Neutrophil (primary cell): ENCODE measurements around the gene SEMA6A.

ENCODE experiments used
- H3K27ac ChIP-seq: fragments of 200-600 bp; sonication (generic); 2 replicates; pipeline ENCODE4 v1.5.1; 2016; ENCODE audit warnings: mild to moderate bottlenecking, moderate library complexity
- H3K27me3 ChIP-seq: fragments of 200-600 bp; sonication (generic); 2 replicates; pipeline ENCODE4 v1.6.0; 2016; ENCODE audit warnings: mild to moderate bottlenecking
- H3K36me3 ChIP-seq: fragments of 200-600 bp; sonication (generic); 2 replicates; pipeline ENCODE4 v1.5.1; 2017
- H3K4me1 ChIP-seq, 2 experiments: fragments of 200-600 bp in 1 of 2; sonication (generic) in 1 of 2; 1 replicate in 1 of 2; 2 replicates in 1 of 2; pipeline versions ENCODE4 v1.5.1 to v1.6.1; 2013 to 2016; ENCODE audit warnings: low read depth in 1 of 2, low read length in 1 of 2, mild to moderate bottlenecking in 1 of 2, moderate library complexity in 1 of 2; ENCODE audit not compliant: control insufficient read depth in 1 of 2, insufficient read depth in 1 of 2
- H3K4me3 ChIP-seq, 2 experiments: fragments of 200-600 bp in 1 of 2; sonication (generic) in 1 of 2; 1 replicate in 1 of 2; 2 replicates in 1 of 2; pipeline ENCODE4 v1.5.1; 2013 to 2016; ENCODE audit warnings: low read depth in 1 of 2, low read length in 1 of 2, mild to moderate bottlenecking in 1 of 2, moderate library complexity in 1 of 2
- H3K9me3 ChIP-seq: fragments of 200-600 bp; sonication (generic); 2 replicates; pipeline ENCODE4 v1.5.1; 2016
- CTCF ChIP-seq: fragments of 200-600 bp; sonication (generic); IDR thresholded peaks from 2 replicates; pipeline ENCODE4 v1.5.1; 2016; ENCODE audit warnings: antibody characterized with exemption

The SEMA6A gene

GRCh38 chr5:116495786-116496357, 78.8 kb downstream of the SEMA6A start:
- Histone ChIP-seq H3K4me1 (peaks cover 18 to 23% of the 10 kb centered on the region in 2 experiments), H3K4me3 (no peak overlapping the region)

GRCh38 chr5:116494784-116495450, 79.7 kb downstream of the SEMA6A start:
- H3K36me3 ChIP-seq = no peaks in the 10 kb centered on the region
- no peak for TF ChIP-seq CTCF

More at GRCh38 chr5:116495786-116496357, 78.8 kb downstream of the SEMA6A start:
- no peaks in the 10 kb centered on the region for H3K27me3 ChIP-seq
- TF ChIP-seq CTCF = no peak
- no peaks in the 10 kb centered on the region for H3K9me3 ChIP-seq
- no peak overlapping the region for H3K27ac ChIP-seq
- H3K36me3 ChIP-seq = no peaks in the 10 kb centered on the region

GRCh38 chr5:116492776-116493175, 81.8 kb downstream of the SEMA6A start:
- no peak overlapping the region for H3K4me3 ChIP-seq
- peaks cover 18 to 30% of the 10 kb centered on the region in 2 experiments for H3K4me1 ChIP-seq
- H3K9me3 ChIP-seq = no peaks in the 10 kb centered on the region
- H3K36me3 ChIP-seq = no peaks in the 10 kb centered on the region
- no peak for TF ChIP-seq CTCF
- no peak overlapping the region for H3K27ac ChIP-seq
- H3K27me3 ChIP-seq = no peaks in the 10 kb centered on the region

More at GRCh38 chr5:116494784-116495450, 79.7 kb downstream of the SEMA6A start:
- Histone ChIP-seq H3K9me3 (no peaks in the 10 kb centered on the region), H3K27me3 (no peaks in the 10 kb centered on the region), H3K4me3 (no peak overlapping the region), H3K4me1 (peaks cover 18 to 23% of the 10 kb centered on the region in 2 experiments), H3K27ac (no peak overlapping the region)

GRCh38 chr5:116492016-116492623, 82.5 kb downstream of the SEMA6A start:
- peaks cover 18 to 30% of the 10 kb centered on the region in 2 experiments for H3K4me1 ChIP-seq
- H3K4me3 ChIP-seq = peak overlapping the region; percentile 1 to 11
- H3K36me3 ChIP-seq = no peaks in the 10 kb centered on the region
- H3K27me3 ChIP-seq = no peaks in the 10 kb centered on the region
- no peak overlapping the region for H3K27ac ChIP-seq
- no peak for TF ChIP-seq CTCF
- H3K9me3 ChIP-seq = no peaks in the 10 kb centered on the region

- peaks cover 10% of the 10 kb centered on the region for H3K27me3 ChIP-seq
- H3K36me3 ChIP-seq = no peaks in the 10 kb centered on the region
- peaks cover 5 to 16% of the 10 kb centered on the region in 2 experiments for H3K4me1 ChIP-seq
- H3K9me3 ChIP-seq = no peaks in the 10 kb centered on the region
- no peak for TF ChIP-seq CTCF
- no peak overlapping the region for H3K4me3 ChIP-seq
- no peak overlapping the region for H3K27ac ChIP-seq
These were observed 86.1 kb downstream of the SEMA6A start for GRCh38 chr5:116488356-116489041.
